IPS DF 6.9 (cell line): Measurements from ENCODE around the gene PTGDR2.
"Not testable (repeated sequence)": the region's sequence is repeated elsewhere in the genome, so short reads cannot be mapped to it uniquely, and the experiment has no call there.

Experiments used
- DNase-seq: peaks from one replicate; pipeline ENCODE4 v3.0.0-alpha.2; 2013; ENCODE audit warnings: low read depth, low spot score
- H3K27ac ChIP-seq: one replicate; pipeline ENCODE4 v1.5.1; 2013; ENCODE audit warnings: low read length, control low read depth
- H3K27me3 ChIP-seq: 2 replicates; pipeline ENCODE4 v1.6.1; 2013; ENCODE audit warnings: mild to moderate bottlenecking, low read length; ENCODE audit not compliant: control insufficient read depth, insufficient read depth
- H3K36me3 ChIP-seq: 2 replicates; pipeline ENCODE4 v1.6.1; 2013; ENCODE audit warnings: low read length; ENCODE audit not compliant: control insufficient read depth, insufficient read depth
- H3K4me1 ChIP-seq: 2 replicates; pipeline ENCODE4 v1.6.1; 2013; ENCODE audit warnings: low read length; ENCODE audit not compliant: control insufficient read depth, insufficient read depth
- H3K4me3 ChIP-seq: 2 replicates; pipeline ENCODE4 v1.5.1; 2013; ENCODE audit warnings: mild to moderate bottlenecking, low read length
- H3K9me3 ChIP-seq: 2 replicates; pipeline ENCODE4 v1.6.1; 2013; ENCODE audit warnings: low read length, inconsistent platforms; ENCODE audit not compliant: control insufficient read depth, insufficient read depth
- WGBS: extraction: QIAGEN DNeasy Blood & Tissue Kit; methylation state at CpG from one replicate; pipeline ENCODE4 v1.1.7; 2013; ENCODE audit warnings: mixed read lengths, missing lambda C conversion rate; ENCODE audit not compliant: insufficient read length, insufficient coverage; 5-methylcytosine and 5-hydroxymethylcytosine counted together

Gene PTGDR2

DNA sequence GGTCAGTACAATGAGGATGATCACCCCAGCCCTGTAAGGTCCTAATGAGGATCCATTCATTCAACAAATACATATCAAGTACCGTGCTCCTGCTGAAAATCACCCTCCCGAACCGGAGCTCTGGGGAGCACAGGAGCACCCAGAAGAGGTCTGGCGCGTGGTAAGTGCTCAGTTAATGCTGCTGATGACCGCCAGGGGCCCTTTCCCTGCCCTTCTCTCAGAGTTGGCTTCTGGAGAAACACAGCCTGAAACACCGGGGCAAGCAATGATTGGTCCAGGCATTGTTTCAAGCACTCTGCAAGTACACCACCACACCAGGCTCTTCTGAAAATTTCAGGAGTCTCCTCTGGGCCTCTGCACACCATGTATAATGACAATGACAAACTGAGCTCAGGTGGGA lies 17.6 kb downstream of the PTGDR2 start:
- DNase-seq = no peak
- no CpG with 5 or more reads among the region's 7 CpGs for WGBS

DNA sequence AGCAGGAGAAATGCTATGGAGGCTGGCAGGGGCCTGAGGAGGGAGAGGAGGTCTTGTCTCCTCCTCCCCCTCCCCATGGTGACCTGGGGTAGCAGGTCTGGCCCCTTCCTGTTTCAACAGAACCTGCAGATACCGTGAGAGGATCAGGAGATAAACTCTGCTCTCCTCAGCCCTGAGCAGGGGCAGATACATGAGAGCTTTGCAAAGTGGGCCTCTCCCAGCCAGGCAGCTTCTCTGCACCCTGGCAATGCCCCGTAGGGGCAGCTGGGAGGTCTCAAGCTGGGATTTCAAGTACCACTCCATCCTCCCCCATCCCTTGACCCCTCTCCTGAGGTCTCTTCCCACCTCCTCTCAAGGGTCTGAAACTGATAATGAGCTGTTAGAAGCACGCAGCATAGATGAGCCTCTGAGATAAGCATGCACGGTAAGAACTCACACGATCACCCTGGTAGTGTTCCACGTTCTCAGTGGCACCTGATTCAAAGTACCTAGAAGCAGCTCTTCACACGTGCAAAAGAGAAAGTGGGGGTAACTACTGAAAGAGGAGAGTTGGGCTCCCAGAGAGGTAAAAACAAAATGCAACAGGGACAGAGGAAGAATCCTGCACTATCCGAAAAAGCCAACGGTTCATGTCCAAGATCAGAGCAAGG lies 18.8 kb downstream of the PTGDR2 start:
- Histone ChIP-seq H3K4me1 (no peaks in the 10 kb centered on the region), H3K36me3 (no peaks in the 10 kb centered on the region), H3K9me3 (no peaks in the 10 kb centered on the region), H3K4me3 (no peak overlapping the region), H3K27ac (no peak overlapping the region), H3K27me3 (no peaks in the 10 kb centered on the region; the same call in 1 of the 2 replicates)
- no CpG with 5 or more reads among the region's 9 CpGs for WGBS
- no peak for DNase-seq

More for the DNA sequence above, 17.6 kb downstream of the PTGDR2 start:
- Histone ChIP-seq H3K27me3 (no peaks in the 10 kb centered on the region; the same call in 1 of the 2 replicates), H3K4me1 (no peaks in the 10 kb centered on the region), H3K4me3 (no peak overlapping the region), H3K9me3 (no peaks in the 10 kb centered on the region), H3K27ac (no peak overlapping the region), H3K36me3 (no peaks in the 10 kb centered on the region)

DNA sequence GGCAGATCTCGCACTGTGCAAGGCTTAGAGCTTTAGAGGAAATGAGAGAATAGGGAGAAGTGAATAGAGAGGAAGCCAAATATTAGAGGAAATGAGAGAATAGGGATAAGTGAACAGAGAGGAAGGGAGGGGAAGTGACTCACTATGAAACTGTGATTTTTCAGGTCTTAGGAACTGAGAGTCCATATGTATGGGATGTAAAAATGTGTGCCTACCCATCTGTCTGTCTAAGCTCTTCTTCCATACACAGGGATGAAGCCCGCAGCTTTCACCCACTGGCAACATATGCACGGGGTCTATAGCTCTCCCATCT lies 20.3 kb downstream of the PTGDR2 start:
- Histone ChIP-seq H3K4me1 (no peaks in the 10 kb centered on the region), H3K27me3 (no peaks in the 10 kb centered on the region; the same call in 1 of the 2 replicates), H3K27ac (no peak overlapping the region), H3K9me3 (no peaks in the 10 kb centered on the region), H3K36me3 (no peaks in the 10 kb centered on the region), H3K4me3 (no peak overlapping the region)
- DNase-seq = no peak
- WGBS = no CpG with 5 or more reads among the region's 3 CpGs

DNA sequence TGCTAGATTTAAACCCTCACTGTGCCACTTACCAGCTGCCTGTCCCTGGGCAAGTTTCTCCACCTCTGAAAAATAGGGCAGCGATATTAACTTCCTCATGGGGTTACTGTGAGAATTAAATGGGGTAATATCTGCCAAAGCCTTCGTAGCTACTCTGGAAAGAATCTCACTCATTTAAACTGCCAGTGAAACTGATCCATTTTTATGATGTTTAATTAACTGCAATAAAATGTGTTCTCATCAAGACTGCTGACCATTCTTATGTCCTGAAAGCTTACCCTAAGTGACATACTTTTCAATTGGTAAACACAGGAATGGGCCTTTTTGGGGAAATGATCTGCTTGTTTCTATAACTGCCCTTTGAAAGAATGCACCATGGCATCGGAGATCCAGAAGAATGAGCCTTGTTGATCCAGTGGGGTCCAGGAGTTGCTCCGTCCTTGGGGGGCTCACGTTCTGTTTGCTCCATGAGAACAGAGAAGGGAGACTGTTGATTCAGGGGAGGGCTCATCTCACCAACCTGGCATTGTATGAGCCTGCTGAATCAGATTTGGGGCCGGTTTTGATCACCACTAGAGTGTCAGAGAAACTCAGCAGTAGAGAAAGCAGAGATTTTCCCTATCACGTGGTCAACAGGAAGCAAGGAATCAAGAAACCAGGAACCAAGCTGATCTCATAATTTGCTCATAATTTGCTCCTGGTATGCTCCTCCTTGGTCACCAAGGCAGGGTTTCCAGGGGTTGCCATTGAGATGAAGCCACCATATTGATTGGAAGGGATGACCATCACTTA lies 20.8 kb downstream of the PTGDR2 start:
- H3K27ac ChIP-seq = no peak overlapping the region
- H3K9me3 ChIP-seq = no peaks in the 10 kb centered on the region
- no peaks in the 10 kb centered on the region for H3K36me3 ChIP-seq
- no peak overlapping the region for H3K4me3 ChIP-seq
- WGBS = no CpG with 5 or more reads among the region's 7 CpGs
- DNase-seq = no peak
- no peaks in the 10 kb centered on the region for H3K4me1 ChIP-seq
- no peaks in the 10 kb centered on the region; the same call in 1 of the 2 replicates for H3K27me3 ChIP-seq

DNA sequence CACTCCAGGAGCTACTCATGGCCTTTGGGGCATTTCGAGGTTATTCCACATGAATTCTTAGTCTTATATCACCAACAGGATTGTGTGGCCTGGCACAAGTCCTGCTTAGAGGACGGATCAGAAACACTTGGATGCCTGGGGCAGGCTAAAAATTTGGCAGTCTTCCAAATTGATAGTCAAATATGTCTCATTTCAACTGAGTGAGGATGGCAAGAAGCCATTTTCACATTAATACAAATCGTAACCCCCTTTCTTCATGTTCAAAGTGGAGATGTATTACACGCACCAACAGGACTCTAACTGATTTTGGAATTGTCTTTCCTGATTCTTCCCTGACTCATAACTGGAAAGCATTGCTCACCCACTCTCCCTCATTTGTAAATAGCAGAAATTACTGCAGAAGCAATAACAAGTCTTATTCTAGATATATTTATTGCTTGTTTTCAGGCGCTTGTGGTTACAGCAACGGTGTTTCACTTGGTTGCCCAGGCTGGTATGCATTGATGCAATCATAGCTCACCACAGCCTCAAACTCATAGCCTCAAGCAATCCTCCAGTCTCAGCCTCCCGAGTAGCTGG lies 24.2 kb downstream of the PTGDR2 start:
- no peaks in the 10 kb centered on the region; the same call in 1 of the 2 replicates for H3K27me3 ChIP-seq
- no peaks in the 10 kb centered on the region for H3K4me1 ChIP-seq
- no peaks in the 10 kb centered on the region for H3K9me3 ChIP-seq
- DNase-seq = no peak
- no peak overlapping the region for H3K27ac ChIP-seq
- no peak overlapping the region for H3K4me3 ChIP-seq
- WGBS = no CpG with 5 or more reads among the region's 7 CpGs
- H3K36me3 ChIP-seq = no peaks in the 10 kb centered on the region

DNA sequence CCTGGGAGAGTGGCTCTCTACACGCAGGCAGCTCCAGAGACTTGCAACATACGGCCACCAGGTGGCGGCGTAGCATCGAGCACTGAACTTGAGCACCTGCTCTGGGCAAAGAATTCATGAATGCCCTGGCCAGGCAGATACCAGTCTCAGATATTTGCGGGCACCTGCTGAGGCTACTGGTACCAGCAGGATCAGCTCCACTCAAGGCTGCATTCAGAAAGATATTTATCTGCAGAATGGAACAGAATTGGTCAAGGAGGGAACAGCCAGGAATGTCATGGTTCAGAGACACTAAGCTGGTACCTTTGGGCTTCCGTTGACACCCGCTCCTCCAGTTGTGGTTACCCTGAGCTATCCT lies 24.6 kb downstream of the PTGDR2 start:
- DNase-seq = no peak
- Histone ChIP-seq H3K36me3 (no peaks in the 10 kb centered on the region), H3K9me3 (no peaks in the 10 kb centered on the region), H3K4me3 (no peak overlapping the region), H3K27ac (no peak overlapping the region), H3K4me1 (no peaks in the 10 kb centered on the region), H3K27me3 (no peaks in the 10 kb centered on the region; the same call in 1 of the 2 replicates)
- WGBS = no CpG with 5 or more reads among the region's 8 CpGs

DNA sequence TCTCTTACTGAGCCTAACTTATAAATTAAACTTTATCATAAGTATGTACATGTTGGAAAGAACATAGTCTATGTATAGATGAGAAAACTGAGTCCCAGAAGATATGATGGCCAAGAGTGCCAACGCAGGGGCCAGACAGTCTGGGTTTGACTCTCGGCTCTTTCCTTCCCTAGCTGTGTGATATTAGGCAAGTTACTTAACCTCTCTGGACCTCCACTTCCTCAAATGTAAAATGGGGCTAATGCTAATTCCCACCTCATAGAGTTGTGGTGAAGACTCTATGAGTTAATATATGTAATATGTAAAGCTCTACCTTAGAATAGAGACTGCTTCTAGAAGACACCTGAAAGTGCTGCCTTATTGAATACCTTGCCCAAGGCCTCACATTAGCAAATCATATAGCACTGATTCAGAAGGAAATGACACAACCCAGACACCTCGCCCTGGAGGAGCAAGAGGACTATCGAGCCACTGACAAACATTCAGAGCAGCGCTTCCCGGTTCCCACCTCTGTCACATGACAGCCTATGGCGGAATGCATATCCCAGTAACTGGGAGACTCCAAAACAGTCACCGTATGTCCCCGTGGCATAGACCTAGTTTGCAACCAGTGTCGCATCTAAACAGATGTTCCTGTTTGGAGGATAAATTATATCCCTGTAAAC lies 25.1 kb downstream of the PTGDR2 start:
- no peaks in the 10 kb centered on the region for H3K36me3 ChIP-seq
- H3K4me3 ChIP-seq = no peak overlapping the region
- H3K27me3 ChIP-seq = no peaks in the 10 kb centered on the region; the same call in 1 of the 2 replicates
- no peaks in the 10 kb centered on the region for H3K4me1 ChIP-seq
- H3K27ac ChIP-seq = no peak overlapping the region
- no CpG with 5 or more reads among the region's 10 CpGs for WGBS
- H3K9me3 ChIP-seq = no peaks in the 10 kb centered on the region
- DNase-seq = no peak

DNA sequence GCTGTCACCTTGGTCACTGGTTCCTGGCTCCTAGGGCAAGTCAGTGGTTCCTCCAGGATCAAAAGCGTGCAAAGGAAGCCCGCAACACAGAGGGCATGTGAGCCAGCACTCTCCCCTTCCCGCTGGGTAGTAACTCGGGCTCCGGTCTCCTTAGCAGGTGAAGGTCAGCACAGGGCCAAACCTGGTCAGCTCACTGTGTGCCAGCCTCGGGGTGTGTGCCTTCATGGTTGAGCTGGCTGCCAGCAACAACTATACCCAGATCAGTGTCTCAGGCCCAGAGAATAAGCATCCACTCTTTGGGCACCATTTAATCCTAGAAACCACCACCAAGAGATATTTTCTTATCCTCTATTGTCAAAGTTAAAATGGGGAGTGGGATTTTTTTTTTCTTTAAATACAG lies 30.0 kb downstream of the PTGDR2 start:
- Histone ChIP-seq H3K27ac (no peak overlapping the region), H3K4me3 (no peak overlapping the region), H3K9me3 (no peaks in the 10 kb centered on the region), H3K27me3 (no peaks in the 10 kb centered on the region), H3K36me3 (no peaks in the 10 kb centered on the region), H3K4me1 (no peaks in the 10 kb centered on the region)
- WGBS = no CpG with 5 or more reads among the region's 6 CpGs
- no peak for DNase-seq

DNA sequence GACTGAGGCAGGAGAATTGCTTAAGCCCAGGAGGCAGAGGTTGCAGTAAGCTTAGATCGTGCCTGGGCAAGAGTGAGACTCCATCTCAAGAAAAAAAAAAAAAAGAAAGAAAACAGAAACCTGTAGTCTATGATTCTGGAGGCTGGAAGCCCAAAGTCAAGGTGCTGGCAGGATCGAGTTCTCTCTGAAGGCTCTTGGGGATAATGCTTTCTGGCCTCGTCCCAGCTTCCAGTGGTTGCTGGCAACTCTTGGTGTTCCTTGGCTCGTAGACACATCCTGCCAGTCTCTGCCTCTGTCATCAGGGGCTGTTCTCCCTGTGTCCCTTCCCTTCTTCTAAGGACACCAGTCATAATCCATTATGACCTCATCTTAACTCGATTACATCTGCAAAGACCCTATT lies 30.6 kb downstream of the PTGDR2 start:
- H3K36me3 ChIP-seq = no peaks in the 10 kb centered on the region
- WGBS = no CpG with 5 or more reads among the region's 5 CpGs
- no peaks in the 10 kb centered on the region for H3K4me1 ChIP-seq
- H3K27me3 ChIP-seq = no peaks in the 10 kb centered on the region
- no peaks in the 10 kb centered on the region for H3K9me3 ChIP-seq
- H3K27ac ChIP-seq = no peak overlapping the region
- H3K4me3 ChIP-seq = no peak overlapping the region
- DNase-seq = no peak

DNA sequence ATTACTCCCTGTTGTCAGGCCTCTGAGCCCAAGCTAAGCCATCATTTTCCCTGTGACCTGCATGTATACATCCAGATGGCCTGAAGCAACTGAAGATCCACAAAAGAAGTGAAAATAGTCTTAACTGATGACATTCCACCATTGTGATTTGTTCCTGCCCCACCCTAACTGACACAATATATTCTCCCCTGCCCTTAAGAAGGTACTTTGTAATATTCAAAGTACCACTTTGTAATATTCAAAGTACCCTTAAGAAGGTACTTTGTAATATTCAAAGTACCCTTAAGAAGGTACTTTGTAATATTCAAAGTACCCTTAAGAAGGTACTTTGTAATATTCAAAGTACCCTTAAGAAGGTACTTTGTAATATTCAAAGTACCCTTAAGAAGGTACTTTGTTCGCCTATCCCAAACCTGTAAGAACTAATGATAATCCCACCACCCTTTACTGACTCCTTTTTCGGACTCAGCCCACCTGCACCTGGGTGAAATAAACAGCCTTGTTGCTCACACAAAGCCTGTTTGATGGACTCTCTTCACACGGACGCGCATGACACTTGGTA lies 31.9 kb downstream of the PTGDR2 start:
- not testable (repeated sequence) for H3K36me3 ChIP-seq, H3K27me3 ChIP-seq, H3K4me3 ChIP-seq, DNase-seq, H3K9me3 ChIP-seq, H3K4me1 ChIP-seq, H3K27ac ChIP-seq
- WGBS = no CpG with 5 or more reads among the region's 5 CpGs
